Left renal cortex interstitium (tissue), 4 donors: Measurements from ENCODE around the gene HOXA13. TPM values are rescaled to one million over a fixed set of nuclear protein-coding genes. Genes with fewer than 3 reads are reported as not detected.

Source experiments
- DNase-seq, 4 donors: peaks; one replicate each; pipeline ENCODE4 v3.0.0-alpha.2; 2013; ENCODE audit warnings: low read depth in 4 of 4, low spot score in 2 of 4, missing footprints in 1 of 4
- polyA plus RNA-seq, 4 donors: library from polyadenylated mRNA; unstranded; fragments of 120-200 nt; gene quantifications; one replicate each; pipeline ENCODE4 v1.2.1, GENCODE V29; 2013; ENCODE audit not compliant: insufficient read length in 4 of 4

Gene HOXA13
- polyA plus RNA-seq, 4 donors, result 0.21 TPM; not detected in 3

- DNase-seq, result no peak
Observed at GRCh38 chr7:27150568-27151340, 49.1 kb downstream of the HOXA13 start.

- DNase-seq, result no peak
Observed at GRCh38 chr7:27149842-27150567, 49.9 kb downstream of the HOXA13 start.

- DNase-seq, result no peak
Observed at GRCh38 chr7:27148756-27149641, 50.9 kb downstream of the HOXA13 start.

DNA sequence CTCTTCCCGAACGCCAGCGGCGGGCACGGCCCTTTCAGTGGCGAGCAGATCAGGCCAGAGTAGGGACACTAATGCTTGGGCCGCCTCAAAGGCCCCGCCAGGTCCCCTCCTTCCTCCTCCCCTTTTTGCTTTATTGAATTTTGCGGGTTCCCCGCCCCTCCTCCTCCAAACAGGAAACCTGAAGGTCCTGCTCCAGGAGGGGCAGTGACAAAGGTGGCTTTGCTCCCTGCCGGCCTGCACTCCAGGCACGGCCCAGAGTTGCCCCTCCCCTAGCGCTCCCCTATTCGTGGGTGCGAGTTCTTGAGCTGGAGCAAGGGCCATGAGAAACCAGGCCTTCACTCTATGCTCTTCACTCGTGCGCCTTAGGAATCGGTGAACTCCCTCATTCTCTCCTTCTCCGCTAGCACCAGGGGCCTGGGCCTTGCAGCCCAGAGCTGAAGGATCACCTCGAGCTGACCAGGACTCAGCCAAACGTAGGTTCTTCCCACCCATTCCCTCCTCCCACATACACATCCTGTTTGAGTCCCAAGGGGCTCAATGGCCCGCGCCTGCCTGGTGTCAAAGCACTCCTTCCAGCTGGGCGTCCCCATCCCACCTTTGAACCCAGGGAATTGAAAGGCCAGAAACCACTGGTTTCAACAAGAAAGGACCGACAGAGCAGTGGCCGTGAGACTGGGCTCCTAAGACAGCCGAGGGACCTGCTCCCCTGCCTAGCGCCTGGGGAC is 51.7 kb downstream of the HOXA13 start:
- DNase-seq, result no peak

DNA sequence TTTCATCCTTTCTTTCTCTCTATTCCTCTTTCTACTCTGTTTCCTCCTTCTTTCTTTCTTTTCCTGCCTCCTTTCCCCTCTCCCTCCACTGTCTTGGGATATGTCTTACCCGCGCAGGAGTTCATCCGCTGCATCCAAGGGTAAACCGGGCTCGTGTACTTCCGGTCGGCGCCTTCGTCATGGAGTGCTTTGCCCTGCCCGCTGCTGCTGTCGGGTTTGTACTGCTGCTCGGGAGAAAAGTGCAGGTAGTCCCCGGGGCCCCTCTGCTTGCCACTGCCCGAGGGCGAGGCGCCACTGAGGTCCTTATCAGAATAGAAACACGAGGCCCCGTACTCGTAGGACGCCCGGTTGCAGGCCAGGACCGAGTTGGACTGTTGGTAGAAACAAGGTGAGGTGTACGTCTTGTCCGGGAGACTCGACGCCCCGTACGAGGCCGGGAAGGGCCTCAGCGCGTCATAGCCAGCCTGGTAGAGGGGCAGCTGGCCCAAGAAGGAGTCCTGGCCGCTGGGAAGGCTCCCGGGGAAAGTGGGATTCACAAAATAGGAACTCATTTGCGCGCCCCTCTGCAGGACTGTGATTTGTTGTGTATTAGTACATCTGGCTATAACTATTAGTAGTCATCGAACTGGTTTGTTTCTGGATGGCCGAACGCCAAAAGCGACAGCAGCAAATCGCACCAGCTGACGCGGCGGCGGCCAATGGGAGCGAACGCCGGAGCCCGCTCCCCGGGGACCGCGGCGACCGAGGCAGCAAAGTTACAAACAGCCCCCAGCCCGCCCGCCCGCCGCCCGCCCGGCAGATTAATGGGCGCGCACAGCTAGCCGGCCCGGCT is 52.5 kb downstream of the HOXA13 start, which contains the start of gene HOXA6:
Gene HOXA6 (minus strand): TSS at position 576 of the 832 bp plus-strand sequence. CDS start 25 bp downstream, at position 551.
- DNase-seq, result no peak

GRCh38 chr7:27146491-27147198 is 53.2 kb downstream of the HOXA13 start:
- no peak for DNase-seq

DNA sequence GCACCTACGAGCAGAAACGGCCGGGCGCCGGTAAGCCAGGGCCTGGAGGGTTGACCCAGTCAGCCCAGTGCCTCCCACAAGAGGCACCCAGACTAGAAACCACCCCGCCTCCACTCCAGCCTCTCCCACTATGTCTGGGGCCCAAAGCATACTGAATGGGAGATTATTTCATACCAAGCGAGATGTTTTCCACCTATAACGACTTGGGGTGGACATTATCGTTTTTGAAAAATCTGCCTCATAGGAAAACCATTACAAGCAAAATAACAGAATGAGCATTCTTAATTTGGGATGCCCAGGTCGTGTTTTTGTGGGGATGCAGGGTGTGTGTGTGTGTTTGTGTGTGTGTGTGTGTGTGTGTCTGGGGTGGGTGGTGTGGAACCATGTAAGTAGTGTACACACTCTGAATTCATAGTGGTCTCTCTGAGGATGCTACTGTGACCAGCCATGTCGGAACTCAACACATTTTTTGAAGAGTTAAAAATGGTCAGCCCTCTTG is 53.9 kb downstream of the HOXA13 start:
- no peak for DNase-seq

GRCh38 chr7:27145165-27145913 is 54.6 kb downstream of the HOXA13 start:
- DNase-seq, result no peak

DNA sequence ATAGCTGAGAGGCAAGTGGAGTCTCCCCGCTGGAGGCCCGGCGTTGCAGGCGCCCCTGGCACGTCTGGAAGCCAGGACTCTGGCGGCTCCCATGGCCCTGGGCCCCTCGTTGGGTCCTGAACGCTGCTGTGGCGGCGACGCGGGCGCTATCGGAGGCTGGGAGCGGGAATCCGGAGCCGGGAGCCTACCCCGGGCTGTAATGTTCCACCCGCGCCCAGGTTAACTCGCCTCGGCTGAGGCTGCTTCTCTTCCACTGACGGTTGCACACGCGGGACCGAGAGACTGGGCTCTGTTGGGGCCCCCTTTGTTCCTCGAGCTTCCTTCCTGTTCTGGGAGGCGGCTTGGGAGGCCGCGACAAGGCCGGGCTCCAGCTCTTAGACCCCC is 55.1 kb downstream of the HOXA13 start:
- DNase-seq, result no peak

Other genes starting within 250 kb of the HOXA13 start
- gene HOXA1, start 104.1 kb downstream of the HOXA13 start, polyA plus RNA-seq, result 1 to 10 TPM; 1.9 to 2.8 (median 2.6) TPM
- gene HOXA2, start 97.4 kb downstream of the HOXA13 start, polyA plus RNA-seq, result 10 to 100 TPM in 2 of 4 donors, 1 to 10 TPM in 2; 6.5 to 13.6 (median 10.5) TPM
- 10 to 100 TPM; 18.9 to 25.5 (median 22.2) TPM for gene HOXA4, start 69.3 kb downstream of the HOXA13 start, polyA plus RNA-seq
- gene HOXA5, start 56.4 kb downstream of the HOXA13 start, polyA plus RNA-seq, result 10 to 100 TPM; 70.8 to 87.5 (median 80.9) TPM
- 10 to 100 TPM; 24.7 to 59.3 (median 38.3) TPM for gene HOXA6, start 52.3 kb downstream of the HOXA13 start, polyA plus RNA-seq
- gene HOXA3, start 47.5 kb downstream of the HOXA13 start, polyA plus RNA-seq, result 10 to 100 TPM; 36.3 to 53.5 (median 51.6) TPM
- gene HOXA7, start 43.4 kb downstream of the HOXA13 start, polyA plus RNA-seq, result 10 to 100 TPM; 27.0 to 38.1 (median 31.3) TPM
- 100 to 1,000 TPM in 3 of 4 donors, 10 to 100 TPM in 1; 86.6 to 118 (median 107) TPM for gene HOXA9, start 34.6 kb downstream of the HOXA13 start, polyA plus RNA-seq
- 100 to 1,000 TPM; 131 to 160 (median 151) TPM for gene HOXA10, start 25.8 kb downstream of the HOXA13 start, polyA plus RNA-seq
- 10 to 100 TPM; 29.6 to 48.7 (median 43.5) TPM for gene HOXA11, start 14.9 kb downstream of the HOXA13 start, polyA plus RNA-seq
- under 1 TPM in 2 of 4 donors, not detected in 2; 0.06 to 0.07 TPM for gene EVX1, start 42.7 kb upstream of the HOXA13 start, polyA plus RNA-seq